Ishikawa (cell line): Measurements from ENCODE around the gene FOXD4L5.
"Not testable (repeated sequence)": the region's sequence is repeated elsewhere in the genome, so short reads cannot be mapped to it uniquely, and the experiment has no call there.

Experiments
- FOXM1 ChIP-seq: IDR thresholded peaks from 2 replicates; pipeline ENCODE4 v1.6.1; 2012; ENCODE audit warnings: low read depth, borderline replicate concordance
- NFIC ChIP-seq: IDR thresholded peaks from 2 replicates; pipeline ENCODE4 v1.6.1; 2012
- RAD21 ChIP-seq: IDR thresholded peaks from 2 replicates; pipeline ENCODE4 v1.6.1; 2012; ENCODE audit warnings: low read depth

FOXD4L5 gene

GRCh38 chr9:65285109-65285508 is at the start of gene FOXD4L5:
TSS of gene FOXD4L5 (minus strand) at chr9:65285209. CDS start at chr9:65284377, 832 bp downstream.
- not testable (repeated sequence) for TF ChIP-seq FOXM1, NFIC, RAD21
